ENCODE data around the gene UBD.

Gene UBD

GRCh38 chr6:29522227-29522626 is 37.3 kb downstream of the UBD start:
- no peak overlapping the region for H2BK15ac ChIP-seq (ENCODE audit: low read length)

GRCh38 chr6:29521006-29521680 is 38.4 kb downstream of the UBD start:
- WGBS, 2 donors (ENCODE audit: extremely low coverage in 2 of 2, insufficient read length in 2 of 2, insufficient replicate concordance in 1 of 2), result no CpG with 5 or more reads among the region's 8 CpGs
- Histone ChIP-seq H3K9ac (ENCODE audit: low read depth, low read length, poor library complexity) (no peak overlapping the region), H3K14ac (ENCODE audit: low read length) (no peak overlapping the region)

More at GRCh38 chr6:29522227-29522626, 37.3 kb downstream of the UBD start:
- Histone ChIP-seq H3K79me1 (ENCODE audit: low read depth, low read length) (no peaks in the 10 kb centered on the region), H4K91ac (ENCODE audit: low read depth, low read length, poor library complexity) (no peak overlapping the region), H3K4me2 (ENCODE audit: insufficient read depth, low read length, poor library complexity, severe bottlenecking) (no peak overlapping the region), H3K4me1 (ENCODE audit: control insufficient read depth in 2 of 2, insufficient read depth in 1 of 2, low read depth in 1 of 2, low read length in 2 of 2) (no peaks in the 10 kb centered on the region), H3K36me3 (replicated peaks in 1 of 2; ENCODE audit: control insufficient read depth in 2 of 2, insufficient read depth in 2 of 2, low read length in 2 of 2) (no peaks in the 10 kb centered on the region), H2BK12ac (ENCODE audit: low read length) (no peak overlapping the region), H3K9me3 (replicated peaks in 1 of 2; ENCODE audit: control insufficient read depth in 2 of 2, insufficient read depth in 1 of 2, low read depth in 1 of 2, low read length in 2 of 2) (peaks cover 6 to 8% of the 10 kb centered on the region in 2 donors), H3K4me3 (ENCODE audit: low read length in 2 of 2) (no peak overlapping the region), H3K23ac (ENCODE audit: low read depth, low read length, poor library complexity) (no peak overlapping the region), H3K27me3 (ENCODE audit: control insufficient read depth in 3 of 3, insufficient read depth in 3 of 3, low read depth in 1 of 3, low read length in 3 of 3) (peaks cover 0 to 8% (median 2%) of the 10 kb centered on the region in 3 experiments), H2BK5ac (ENCODE audit: low read length) (no peak overlapping the region), H2BK120ac (ENCODE audit: low read depth, low read length) (no peak overlapping the region), H4K8ac (ENCODE audit: low read depth, low read length) (no peak overlapping the region), H3K4ac (ENCODE audit: low read length) (no peak overlapping the region), H2AFZ (ENCODE audit: low read length) (no peak overlapping the region), H3K18ac (ENCODE audit: low read length) (no peak overlapping the region), H3K27ac (replicated peaks; ENCODE audit: low read length) (no peak overlapping the region), H2AK5ac (ENCODE audit: low read depth, low read length) (no peak overlapping the region), H3K14ac (ENCODE audit: low read length) (no peak overlapping the region), H3K9ac (ENCODE audit: low read depth, low read length, poor library complexity) (no peak overlapping the region)
- no CpG with 5 or more reads among the region's 2 CpGs for WGBS, 2 donors (ENCODE audit: extremely low coverage in 2 of 2, insufficient read length in 2 of 2, insufficient replicate concordance in 1 of 2)
- no peak for DNase-seq (ENCODE audit: low spot score)

GRCh38 chr6:29520232-29520631 is 39.3 kb downstream of the UBD start:
- H2BK120ac ChIP-seq (ENCODE audit: low read depth, low read length), result no peak overlapping the region
- H3K9me3 ChIP-seq (replicated peaks in 1 of 2; ENCODE audit: control insufficient read depth in 2 of 2, insufficient read depth in 1 of 2, low read depth in 1 of 2, low read length in 2 of 2), result peaks cover 6 to 10% of the 10 kb centered on the region in 2 donors
- H3K79me1 ChIP-seq (ENCODE audit: low read depth, low read length), result no peaks in the 10 kb centered on the region
- no CpG with 5 or more reads among the region's 4 CpGs for WGBS, 2 donors (ENCODE audit: extremely low coverage in 2 of 2, insufficient read length in 2 of 2, insufficient replicate concordance in 1 of 2)
- H2BK12ac ChIP-seq (ENCODE audit: low read length), result no peak overlapping the region
- no peak overlapping the region for H3K9ac ChIP-seq (ENCODE audit: low read depth, low read length, poor library complexity)
- H2AFZ ChIP-seq (ENCODE audit: low read length), result no peak overlapping the region
- no peak overlapping the region for H4K91ac ChIP-seq (ENCODE audit: low read depth, low read length, poor library complexity)
- H2BK5ac ChIP-seq (ENCODE audit: low read length), result no peak overlapping the region
- no peak overlapping the region for H2AK5ac ChIP-seq (ENCODE audit: low read depth, low read length)
- no peak for DNase-seq (ENCODE audit: low spot score)
- H3K4ac ChIP-seq (ENCODE audit: low read length), result no peak overlapping the region
- H3K18ac ChIP-seq (ENCODE audit: low read length), result no peak overlapping the region
- no peak overlapping the region for H3K4me2 ChIP-seq (ENCODE audit: insufficient read depth, low read length, poor library complexity, severe bottlenecking)
- no peak overlapping the region for H2BK15ac ChIP-seq (ENCODE audit: low read length)
- H3K23ac ChIP-seq (ENCODE audit: low read depth, low read length, poor library complexity), result no peak overlapping the region
- H3K4me1 ChIP-seq (ENCODE audit: control insufficient read depth in 2 of 2, insufficient read depth in 1 of 2, low read depth in 1 of 2, low read length in 2 of 2), result peaks cover 0 to 1% of the 10 kb centered on the region in 2 donors
- H3K36me3 ChIP-seq (replicated peaks in 1 of 2; ENCODE audit: control insufficient read depth in 2 of 2, insufficient read depth in 2 of 2, low read length in 2 of 2), result no peaks in the 10 kb centered on the region
- H3K27ac ChIP-seq (replicated peaks; ENCODE audit: low read length), result no peak overlapping the region
- H3K14ac ChIP-seq (ENCODE audit: low read length), result no peak overlapping the region
- H4K8ac ChIP-seq (ENCODE audit: low read depth, low read length), result no peak overlapping the region
- H3K4me3 ChIP-seq (ENCODE audit: low read length in 2 of 2), result no peak overlapping the region
- peaks cover 0 to 2% (median 2%) of the 10 kb centered on the region in 3 experiments for H3K27me3 ChIP-seq (ENCODE audit: control insufficient read depth in 3 of 3, insufficient read depth in 3 of 3, low read depth in 1 of 3, low read length in 3 of 3)

More at GRCh38 chr6:29521006-29521680, 38.4 kb downstream of the UBD start:
- DNase-seq (ENCODE audit: low spot score), result no peak
- Histone ChIP-seq H3K4me1 (ENCODE audit: control insufficient read depth in 2 of 2, insufficient read depth in 1 of 2, low read depth in 1 of 2, low read length in 2 of 2) (peaks cover 0 to under 1% of the 10 kb centered on the region in 2 donors), H3K36me3 (replicated peaks in 1 of 2; ENCODE audit: control insufficient read depth in 2 of 2, insufficient read depth in 2 of 2, low read length in 2 of 2) (no peaks in the 10 kb centered on the region), H3K23ac (ENCODE audit: low read depth, low read length, poor library complexity) (no peak overlapping the region), H4K8ac (ENCODE audit: low read depth, low read length) (no peak overlapping the region), H3K27me3 (ENCODE audit: control insufficient read depth in 3 of 3, insufficient read depth in 3 of 3, low read depth in 1 of 3, low read length in 3 of 3) (peaks cover 0 to 6% (median 2%) of the 10 kb centered on the region in 3 experiments), H3K4ac (ENCODE audit: low read length) (no peak overlapping the region), H3K79me1 (ENCODE audit: low read depth, low read length) (no peaks in the 10 kb centered on the region), H2BK15ac (ENCODE audit: low read length) (no peak overlapping the region), H3K27ac (replicated peaks; ENCODE audit: low read length) (no peak overlapping the region), H2AK5ac (ENCODE audit: low read depth, low read length) (no peak overlapping the region), H2BK12ac (ENCODE audit: low read length) (no peak overlapping the region), H2BK120ac (ENCODE audit: low read depth, low read length) (no peak overlapping the region), H2AFZ (ENCODE audit: low read length) (no peak overlapping the region), H3K9me3 (replicated peaks in 1 of 2; ENCODE audit: control insufficient read depth in 2 of 2, insufficient read depth in 1 of 2, low read depth in 1 of 2, low read length in 2 of 2) (peaks cover 6 to 10% of the 10 kb centered on the region in 2 donors), H3K4me2 (ENCODE audit: insufficient read depth, low read length, poor library complexity, severe bottlenecking) (no peak overlapping the region), H2BK5ac (ENCODE audit: low read length) (no peak overlapping the region), H3K18ac (ENCODE audit: low read length) (no peak overlapping the region), H4K91ac (ENCODE audit: low read depth, low read length, poor library complexity) (no peak overlapping the region), H3K4me3 (ENCODE audit: low read length in 2 of 2) (no peak overlapping the region)

GRCh38 chr6:29519291-29520010 is 40.1 kb downstream of the UBD start:
- no peak overlapping the region for H3K27ac ChIP-seq (replicated peaks; ENCODE audit: low read length)
- no peak overlapping the region for H2BK5ac ChIP-seq (ENCODE audit: low read length)
- H4K91ac ChIP-seq (ENCODE audit: low read depth, low read length, poor library complexity), result no peak overlapping the region
- no peak overlapping the region for H2BK15ac ChIP-seq (ENCODE audit: low read length)
- peaks cover 6 to 10% of the 10 kb centered on the region in 2 donors for H3K9me3 ChIP-seq (replicated peaks in 1 of 2; ENCODE audit: control insufficient read depth in 2 of 2, insufficient read depth in 1 of 2, low read depth in 1 of 2, low read length in 2 of 2)
- H3K14ac ChIP-seq (ENCODE audit: low read length), result no peak overlapping the region
- H3K18ac ChIP-seq (ENCODE audit: low read length), result no peak overlapping the region
- H3K4me2 ChIP-seq (ENCODE audit: insufficient read depth, low read length, poor library complexity, severe bottlenecking), result no peak overlapping the region
- H2AFZ ChIP-seq (ENCODE audit: low read length), result no peak overlapping the region
- no peaks in the 10 kb centered on the region for H3K79me1 ChIP-seq (ENCODE audit: low read depth, low read length)
- no peaks in the 10 kb centered on the region for H3K36me3 ChIP-seq (replicated peaks in 1 of 2; ENCODE audit: control insufficient read depth in 2 of 2, insufficient read depth in 2 of 2, low read length in 2 of 2)
- H3K4me1 ChIP-seq (ENCODE audit: control insufficient read depth in 2 of 2, insufficient read depth in 1 of 2, low read depth in 1 of 2, low read length in 2 of 2), result peaks cover 0 to 1% of the 10 kb centered on the region in 2 donors
- WGBS, 2 donors (ENCODE audit: extremely low coverage in 2 of 2, insufficient read length in 2 of 2, insufficient replicate concordance in 1 of 2), result no CpG with 5 or more reads among the region's 6 CpGs
- DNase-seq (ENCODE audit: low spot score), result no peak
- no peak overlapping the region for H2BK12ac ChIP-seq (ENCODE audit: low read length)
- no peak overlapping the region for H2BK120ac ChIP-seq (ENCODE audit: low read depth, low read length)
- no peak overlapping the region for H3K4me3 ChIP-seq (ENCODE audit: low read length in 2 of 2)
- H3K9ac ChIP-seq (ENCODE audit: low read depth, low read length, poor library complexity), result no peak overlapping the region
- H3K4ac ChIP-seq (ENCODE audit: low read length), result no peak overlapping the region
- H2AK5ac ChIP-seq (ENCODE audit: low read depth, low read length), result no peak overlapping the region
- no peak overlapping the region for H3K23ac ChIP-seq (ENCODE audit: low read depth, low read length, poor library complexity)
- no peak overlapping the region for H4K8ac ChIP-seq (ENCODE audit: low read depth, low read length)
- H3K27me3 ChIP-seq (ENCODE audit: control insufficient read depth in 3 of 3, insufficient read depth in 3 of 3, low read depth in 1 of 3, low read length in 3 of 3), result peaks cover 0 to 3% (median 2%) of the 10 kb centered on the region in 3 experiments
